OCI-LY3 (cell line): ENCODE measurements around the gene NECAB3.

Experiments used
- EZH2phosphoT487 ChIP-seq: fragments of 200-600 bp; shearing (Covaris generic); IDR thresholded peaks from 2 replicates; pipeline ENCODE4 v1.6.1; 2018; ENCODE audit warnings: antibody characterized with exemption, mixed run types, low read depth
- TF ChIP-seq, protein P1 (sequence below): fragments of 200-600, 300-600 bp; sonication (generic); IDR thresholded peaks from 2 replicates; pipeline ENCODE4 v1.5.1; 2014; ENCODE audit warnings: antibody characterized with exemption, low read length, low read depth

DNA sequence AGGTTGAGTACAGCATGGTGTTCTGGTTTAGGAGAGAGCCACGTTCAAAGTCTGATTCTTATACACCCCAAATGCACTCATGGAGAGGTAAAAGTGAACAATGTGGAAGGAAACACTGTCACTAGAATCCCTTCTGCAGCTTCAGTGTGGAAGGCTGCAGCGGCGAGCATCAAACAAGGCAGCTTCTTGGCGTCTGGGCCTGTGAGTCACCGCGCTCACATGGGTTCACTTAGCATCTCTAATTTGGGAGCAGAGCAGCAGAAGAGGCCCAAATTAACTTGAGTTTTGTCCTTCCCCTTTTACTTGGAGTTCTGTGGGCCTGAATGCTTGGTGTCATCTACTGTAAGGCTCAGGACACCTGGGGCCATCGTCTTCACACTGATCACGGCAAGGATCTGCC lies 22.9 kb upstream of the NECAB3 start:
- TF ChIP-seq, protein P1, sequence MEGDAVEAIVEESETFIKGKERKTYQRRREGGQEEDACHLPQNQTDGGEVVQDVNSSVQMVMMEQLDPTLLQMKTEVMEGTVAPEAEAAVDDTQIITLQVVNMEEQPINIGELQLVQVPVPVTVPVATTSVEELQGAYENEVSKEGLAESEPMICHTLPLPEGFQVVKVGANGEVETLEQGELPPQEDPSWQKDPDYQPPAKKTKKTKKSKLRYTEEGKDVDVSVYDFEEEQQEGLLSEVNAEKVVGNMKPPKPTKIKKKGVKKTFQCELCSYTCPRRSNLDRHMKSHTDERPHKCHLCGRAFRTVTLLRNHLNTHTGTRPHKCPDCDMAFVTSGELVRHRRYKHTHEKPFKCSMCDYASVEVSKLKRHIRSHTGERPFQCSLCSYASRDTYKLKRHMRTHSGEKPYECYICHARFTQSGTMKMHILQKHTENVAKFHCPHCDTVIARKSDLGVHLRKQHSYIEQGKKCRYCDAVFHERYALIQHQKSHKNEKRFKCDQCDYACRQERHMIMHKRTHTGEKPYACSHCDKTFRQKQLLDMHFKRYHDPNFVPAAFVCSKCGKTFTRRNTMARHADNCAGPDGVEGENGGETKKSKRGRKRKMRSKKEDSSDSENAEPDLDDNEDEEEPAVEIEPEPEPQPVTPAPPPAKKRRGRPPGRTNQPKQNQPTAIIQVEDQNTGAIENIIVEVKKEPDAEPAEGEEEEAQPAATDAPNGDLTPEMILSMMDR: no peak
- no peak for TF ChIP-seq EZH2phosphoT487
